ENCODE data around the gene CYP2A6.
A peak's percentile ranks its signal among the peaks of the same experiment; 100 is the strongest.
"Not testable (repeated sequence)": the region's sequence is repeated elsewhere in the genome, so short reads cannot be mapped to it uniquely, and the experiment has no call there.

Gene CYP2A6

GRCh38 chr19:40829205-40829604 lies 21.0 kb downstream of the CYP2A6 start:
- Mint-ChIP-seq H3K4me3 (no peak overlapping the region), H3K9me3 (no peaks in the 10 kb centered on the region), H3K4me1 (peaks cover 35% of the 10 kb centered on the region), H3K27me3 (no peaks in the 10 kb centered on the region), H3K36me3 (peaks cover 12% of the 10 kb centered on the region), H3K27ac (no peak overlapping the region)

- Mint-ChIP-seq H3K27ac (no peak overlapping the region), H3K36me3 (peaks cover 12% of the 10 kb centered on the region), H3K4me1 (peaks cover 26% of the 10 kb centered on the region), H3K27me3 (no peaks in the 10 kb centered on the region), H3K9me3 (no peaks in the 10 kb centered on the region), H3K4me3 (no peak overlapping the region)
Observed at GRCh38 chr19:40827386-40828247, 22.6 kb downstream of the CYP2A6 start.

GRCh38 chr19:40826699-40827385 lies 23.4 kb downstream of the CYP2A6 start:
- H3K4me3 Mint-ChIP-seq = peak overlapping the region; percentile 39
- peak overlapping the region; percentile 84 for H3K27ac Mint-ChIP-seq

GRCh38 chr19:40826312-40826698 lies 23.9 kb downstream of the CYP2A6 start:
- not testable (repeated sequence) for H3K9me3 Mint-ChIP-seq, H3K4me3 Mint-ChIP-seq, H3K27me3 Mint-ChIP-seq
- Mint-ChIP-seq H3K27ac (peak overlapping the region; percentile 84), H3K4me1 (peaks cover 24% of the 10 kb centered on the region), H3K36me3 (peaks cover 12% of the 10 kb centered on the region)

More at GRCh38 chr19:40826699-40827385, 23.4 kb downstream of the CYP2A6 start:
- H3K9me3 Mint-ChIP-seq, H3K27me3 Mint-ChIP-seq: not testable (repeated sequence)
- peaks cover 24% of the 10 kb centered on the region for H3K4me1 Mint-ChIP-seq
- peaks cover 12% of the 10 kb centered on the region for H3K36me3 Mint-ChIP-seq

GRCh38 chr19:40825460-40826095 lies 24.7 kb downstream of the CYP2A6 start:
- not testable (repeated sequence) for H3K4me3 Mint-ChIP-seq, H3K9me3 Mint-ChIP-seq, H3K27me3 Mint-ChIP-seq
- Mint-ChIP-seq H3K4me1 (peaks cover 24% of the 10 kb centered on the region), H3K27ac (peak overlapping the region; percentile 71), H3K36me3 (peaks cover 12% of the 10 kb centered on the region)

- H3K9me3 Mint-ChIP-seq, H3K27me3 Mint-ChIP-seq, H3K4me3 Mint-ChIP-seq: not testable (repeated sequence)
- Mint-ChIP-seq H3K36me3 (peaks cover 12% of the 10 kb centered on the region), H3K27ac (peak overlapping the region; percentile 12), H3K4me1 (peaks cover 25% of the 10 kb centered on the region)
Observed at GRCh38 chr19:40824916-40825315, 25.3 kb downstream of the CYP2A6 start.

GRCh38 chr19:40822704-40823553 lies 27.3 kb downstream of the CYP2A6 start:
- peaks cover 44% of the 10 kb centered on the region for H3K4me1 Mint-ChIP-seq
- H3K36me3 Mint-ChIP-seq, H3K27me3 Mint-ChIP-seq, H3K9me3 Mint-ChIP-seq, H3K4me3 Mint-ChIP-seq: not testable (repeated sequence)
- H3K27ac Mint-ChIP-seq = peak overlapping the region; percentile 69

GRCh38 chr19:40822161-40822560 lies 28.1 kb downstream of the CYP2A6 start:
- H3K27ac Mint-ChIP-seq = no peak overlapping the region
- H3K27me3 Mint-ChIP-seq = no peaks in the 10 kb centered on the region
- H3K9me3 Mint-ChIP-seq = no peaks in the 10 kb centered on the region
- no peak overlapping the region for H3K4me3 Mint-ChIP-seq
- H3K36me3 Mint-ChIP-seq = peaks cover 4% of the 10 kb centered on the region
- H3K4me1 Mint-ChIP-seq = peaks cover 45% of the 10 kb centered on the region

GRCh38 chr19:40819479-40820234 lies 30.6 kb downstream of the CYP2A6 start:
- H3K9me3 Mint-ChIP-seq, H3K36me3 Mint-ChIP-seq, H3K27ac Mint-ChIP-seq, H3K27me3 Mint-ChIP-seq, H3K4me3 Mint-ChIP-seq: not testable (repeated sequence)
- H3K4me1 Mint-ChIP-seq = peaks cover 30% of the 10 kb centered on the region

GRCh38 chr19:40818480-40819399 lies 31.5 kb downstream of the CYP2A6 start:
- H3K27me3 Mint-ChIP-seq, H3K9me3 Mint-ChIP-seq, H3K36me3 Mint-ChIP-seq: not testable (repeated sequence)
- Mint-ChIP-seq H3K27ac (peak overlapping the region; percentile 37), H3K4me1 (peaks cover 30% of the 10 kb centered on the region), H3K4me3 (peak overlapping the region; percentile 76)

- Mint-ChIP-seq H3K4me1 (peaks cover 51% of the 10 kb centered on the region), H3K27ac (no peak overlapping the region), H3K36me3 (no peaks in the 10 kb centered on the region), H3K27me3 (no peaks in the 10 kb centered on the region), H3K9me3 (no peaks in the 10 kb centered on the region), H3K4me3 (no peak overlapping the region)
Observed at GRCh38 chr19:40815223-40815622, 35.0 kb downstream of the CYP2A6 start.

GRCh38 chr19:40813182-40813581 lies 37.1 kb downstream of the CYP2A6 start:
- Mint-ChIP-seq H3K4me1 (peaks cover 43% of the 10 kb centered on the region), H3K36me3 (no peaks in the 10 kb centered on the region), H3K9me3 (no peaks in the 10 kb centered on the region), H3K4me3 (peak overlapping the region; percentile 93), H3K27me3 (no peaks in the 10 kb centered on the region), H3K27ac (no peak overlapping the region)

- H3K27me3 Mint-ChIP-seq, H3K36me3 Mint-ChIP-seq, H3K9me3 Mint-ChIP-seq: not testable (repeated sequence)
- Mint-ChIP-seq H3K4me3 (peak overlapping the region; percentile 93), H3K4me1 (peaks cover 43% of the 10 kb centered on the region), H3K27ac (peak overlapping the region; percentile 86)
Observed at GRCh38 chr19:40812571-40812970, 37.7 kb downstream of the CYP2A6 start.
